AG10803 (cell line): ENCODE results near the gene BRCA1.

Source experiments
- DNase-seq: peaks from one replicate; pipeline ENCODE4 v3.0.0; 2010; ENCODE audit warnings: low read depth
- H3K4me3 ChIP-seq: 2 replicates; pipeline ENCODE4 v1.5.1; 2011; ENCODE audit warnings: mild to moderate bottlenecking, low read length, control low read depth
- TF ChIP-seq, protein P1 (sequence below): conservative IDR thresholded peaks from 2 replicates; pipeline ENCODE4 v1.5.1; 2011; ENCODE audit warnings: mild to moderate bottlenecking, low read length, control low read depth, inconsistent platforms

Gene BRCA1

DNA sequence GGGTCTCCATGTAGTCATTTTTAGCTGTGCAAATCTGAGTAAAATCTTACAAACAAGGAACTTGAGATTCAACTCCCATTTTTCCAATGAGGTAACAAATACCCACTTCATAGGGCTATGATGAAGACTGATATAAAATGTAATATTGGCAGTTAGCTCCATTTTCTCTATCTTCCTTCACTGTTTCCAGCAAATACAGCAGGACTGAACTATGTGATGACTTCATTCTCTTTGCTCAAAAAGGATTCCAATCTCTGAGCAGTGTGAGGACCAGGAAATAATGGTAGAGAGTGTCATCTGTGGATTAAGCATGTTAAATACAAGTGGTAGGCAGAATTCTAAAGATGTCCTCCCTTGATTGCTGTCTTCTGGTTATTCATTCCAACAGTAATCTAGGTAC lies 81.9 kb downstream of the BRCA1 start:
- TF ChIP-seq, protein P1, sequence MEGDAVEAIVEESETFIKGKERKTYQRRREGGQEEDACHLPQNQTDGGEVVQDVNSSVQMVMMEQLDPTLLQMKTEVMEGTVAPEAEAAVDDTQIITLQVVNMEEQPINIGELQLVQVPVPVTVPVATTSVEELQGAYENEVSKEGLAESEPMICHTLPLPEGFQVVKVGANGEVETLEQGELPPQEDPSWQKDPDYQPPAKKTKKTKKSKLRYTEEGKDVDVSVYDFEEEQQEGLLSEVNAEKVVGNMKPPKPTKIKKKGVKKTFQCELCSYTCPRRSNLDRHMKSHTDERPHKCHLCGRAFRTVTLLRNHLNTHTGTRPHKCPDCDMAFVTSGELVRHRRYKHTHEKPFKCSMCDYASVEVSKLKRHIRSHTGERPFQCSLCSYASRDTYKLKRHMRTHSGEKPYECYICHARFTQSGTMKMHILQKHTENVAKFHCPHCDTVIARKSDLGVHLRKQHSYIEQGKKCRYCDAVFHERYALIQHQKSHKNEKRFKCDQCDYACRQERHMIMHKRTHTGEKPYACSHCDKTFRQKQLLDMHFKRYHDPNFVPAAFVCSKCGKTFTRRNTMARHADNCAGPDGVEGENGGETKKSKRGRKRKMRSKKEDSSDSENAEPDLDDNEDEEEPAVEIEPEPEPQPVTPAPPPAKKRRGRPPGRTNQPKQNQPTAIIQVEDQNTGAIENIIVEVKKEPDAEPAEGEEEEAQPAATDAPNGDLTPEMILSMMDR = no peak
- peak; percentile 21 for DNase-seq
- no peak overlapping the region for H3K4me3 ChIP-seq

DNA sequence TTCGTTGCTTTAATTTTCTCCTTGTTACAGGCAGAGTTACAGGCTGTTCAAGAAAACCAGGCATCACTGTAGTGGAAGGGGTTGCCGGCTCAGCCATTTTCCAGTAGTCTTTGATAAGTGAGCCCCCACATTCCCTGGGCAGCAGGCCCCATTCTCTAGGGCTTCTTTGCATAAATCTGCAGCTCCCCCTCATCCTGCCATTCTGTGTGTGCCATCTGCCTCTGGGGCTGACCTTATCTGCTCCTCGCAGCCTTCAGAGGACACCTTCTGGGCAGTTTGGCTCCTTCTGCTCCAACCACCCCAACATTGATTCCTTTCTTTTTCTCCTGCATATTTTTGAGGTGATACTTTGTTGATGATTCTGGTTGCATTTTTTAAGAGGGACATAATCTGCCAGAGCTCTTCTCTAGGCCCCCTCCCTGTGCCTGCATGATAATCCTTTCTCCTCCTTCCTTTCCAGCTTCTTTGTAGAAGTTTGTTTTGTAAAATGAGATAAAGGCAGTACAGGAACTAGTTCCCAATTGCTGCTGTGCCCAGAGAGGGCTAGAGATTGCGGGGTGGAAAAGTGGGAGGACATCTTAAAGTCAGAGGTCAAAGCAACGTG lies 83.0 kb downstream of the BRCA1 start:
- TF ChIP-seq, protein P1 = no peak
- DNase-seq = peak; percentile 8
- no peak overlapping the region for H3K4me3 ChIP-seq

DNA sequence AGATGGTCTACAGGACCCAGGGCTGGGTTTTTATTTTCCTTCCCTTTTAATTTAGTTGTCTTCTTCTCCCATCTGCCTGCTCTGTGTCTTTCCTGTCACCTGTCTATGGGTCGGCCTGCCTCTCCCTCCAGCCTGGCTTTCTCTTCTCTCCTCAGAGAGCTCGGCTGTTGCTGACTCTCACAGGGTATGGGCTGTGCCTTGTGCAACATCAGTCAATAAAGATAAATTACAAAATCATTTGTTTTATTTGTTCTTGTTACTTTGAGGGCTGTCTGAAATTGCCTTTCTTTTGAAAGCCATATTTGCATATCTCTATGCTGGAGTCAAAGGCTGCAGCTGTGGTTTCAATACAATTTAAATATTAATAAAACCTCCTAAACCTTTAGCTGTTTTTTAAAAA lies 84.5 kb downstream of the BRCA1 start:
- TF ChIP-seq, protein P1 = no peak
- DNase-seq = no peak
- H3K4me3 ChIP-seq = no peak overlapping the region

DNA sequence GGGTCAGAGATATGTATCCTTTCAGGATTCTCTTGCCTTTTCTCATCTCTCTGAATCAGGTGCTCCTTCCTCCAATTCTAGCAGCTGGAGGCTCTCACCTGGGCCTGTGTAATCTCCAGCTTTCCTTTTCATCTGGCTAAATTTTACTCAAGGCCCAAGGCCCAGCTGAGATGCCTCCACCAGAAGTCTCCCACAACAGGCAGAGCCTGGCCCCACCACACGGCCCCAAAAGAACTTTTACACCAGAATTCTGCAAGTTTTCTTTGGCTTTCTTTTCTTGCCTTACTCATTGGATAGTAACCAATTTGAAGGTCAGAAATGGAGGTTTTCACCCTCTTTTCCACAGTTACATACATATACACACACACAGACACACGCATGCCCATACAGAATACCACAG lies 85.5 kb downstream of the BRCA1 start:
- TF ChIP-seq, protein P1 = no peak
- no peak overlapping the region for H3K4me3 ChIP-seq
- DNase-seq = no peak

DNA sequence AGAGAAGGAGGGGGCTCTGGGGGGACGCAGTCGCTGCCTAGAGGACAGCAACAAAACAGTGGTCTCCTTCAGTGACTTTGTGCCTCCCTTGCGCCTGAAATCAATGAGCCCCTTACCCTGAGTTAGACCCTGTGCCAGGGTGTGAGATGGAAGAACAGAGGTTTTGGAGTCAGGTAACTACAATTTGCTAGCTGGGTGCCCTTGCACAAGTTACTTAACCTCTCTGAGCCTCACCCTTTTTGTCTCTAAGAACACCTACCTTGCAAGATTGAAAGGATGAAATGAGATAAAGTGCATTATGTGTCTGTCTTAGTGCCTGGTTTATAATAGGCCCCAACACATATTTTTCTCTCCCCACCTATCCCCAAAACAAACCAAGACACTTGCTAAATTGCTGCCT lies 90.3 kb downstream of the BRCA1 start:
- no peak for DNase-seq
- H3K4me3 ChIP-seq = no peak overlapping the region
- TF ChIP-seq, protein P1 = no peak

DNA sequence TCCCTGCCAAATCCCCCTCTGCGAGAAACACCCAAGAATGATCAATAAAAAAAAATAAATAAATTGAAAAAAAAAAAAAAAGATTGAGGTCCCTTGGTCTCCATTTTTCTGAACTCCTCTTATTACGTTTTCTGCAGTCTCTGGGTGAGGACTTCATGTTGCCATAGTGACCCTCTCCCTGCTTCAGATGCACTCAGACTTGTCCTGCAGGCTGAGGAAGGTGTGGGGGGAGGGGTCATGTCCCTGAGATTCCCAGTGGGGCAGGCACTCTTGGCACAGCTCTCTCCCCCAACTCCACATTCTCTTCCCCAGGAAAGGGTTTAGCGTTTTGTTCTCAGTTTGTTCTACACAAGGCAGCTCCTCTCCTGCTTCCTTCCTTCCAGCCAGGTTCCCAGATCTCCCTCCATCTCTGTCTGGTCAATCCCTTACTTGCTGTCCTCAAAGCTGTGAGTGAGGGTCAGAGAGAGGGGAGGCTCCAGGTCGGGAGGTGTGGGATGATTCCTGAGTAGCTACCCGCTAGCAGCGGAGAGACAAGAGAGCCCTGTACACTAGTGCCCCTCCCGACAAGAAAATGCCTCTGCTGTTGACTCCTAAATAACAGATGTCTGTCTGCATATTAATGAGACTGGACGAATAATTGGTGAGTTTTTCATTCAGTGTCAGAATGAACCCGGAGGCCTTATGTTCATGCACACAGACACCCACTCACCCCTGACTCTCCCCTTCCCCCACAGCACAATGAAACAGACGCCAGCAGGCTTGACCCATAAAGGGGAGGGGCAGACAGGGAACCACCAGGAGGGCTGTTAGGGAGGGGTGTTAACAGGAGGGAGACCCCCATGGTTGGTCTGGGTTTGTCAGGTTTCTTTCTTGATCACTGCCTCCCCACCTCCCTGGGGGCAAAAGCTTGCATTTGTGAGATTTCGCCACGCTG lies 90.9 kb downstream of the BRCA1 start:
- no peak overlapping the region for H3K4me3 ChIP-seq
- TF ChIP-seq, protein P1 = no peak
- no peak for DNase-seq

DNA sequence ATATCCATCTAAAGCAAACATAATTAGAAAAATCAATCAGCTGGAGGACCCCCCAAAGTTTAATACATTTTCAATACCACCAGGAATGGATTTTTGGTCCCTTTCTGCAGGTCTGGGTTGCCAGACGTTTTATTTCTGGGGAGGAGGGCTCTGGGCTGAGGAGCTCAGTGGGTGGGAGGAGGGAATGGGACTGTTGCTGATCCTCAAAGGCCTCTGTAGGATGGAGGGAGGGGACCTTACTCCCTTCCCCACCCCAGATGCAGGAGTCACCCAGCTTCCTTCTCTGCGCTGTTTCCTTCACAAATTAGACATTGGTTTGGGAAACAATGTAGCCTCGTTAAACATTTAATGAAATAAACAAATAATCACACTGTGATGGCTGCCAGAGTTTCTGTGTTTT lies 93.5 kb downstream of the BRCA1 start:
- TF ChIP-seq, protein P1 = no peak
- no peak for DNase-seq
- H3K4me3 ChIP-seq = no peak overlapping the region
